HL-60 (cell line): ENCODE data around the gene TELO2.
"Not testable (repeated sequence)": the region's sequence is repeated elsewhere in the genome, so short reads cannot be mapped to it uniquely, and the experiment has no call there.

Experiments
- DNase-seq, 2 experiments: peaks; one replicate each; pipeline ENCODE4 v3.0.0-alpha.2; 2010 to 2020; ENCODE audit warnings: low read depth in 1 of 2, low spot score in 1 of 2
- H3K27ac ChIP-seq: fragments of 250-450 bp; sonication (Bioruptor Pico); replicated peaks from 2 replicates; pipeline ENCODE4 v1.5.1; 2020; ENCODE audit warnings: mild to moderate bottlenecking, moderate library complexity
- H3K27me3 ChIP-seq: fragments of 250-450 bp; sonication (Bioruptor Pico); 2 replicates; pipeline ENCODE4 v1.5.1; 2021; ENCODE audit warnings: mild to moderate bottlenecking, moderate library complexity; ENCODE audit not compliant: insufficient read depth, poor library complexity, severe bottlenecking
- H3K4me3 ChIP-seq: replicated peaks from 2 replicates; pipeline ENCODE4 v1.5.1; 2011; ENCODE audit warnings: mild to moderate bottlenecking, control low read depth, low read length; ENCODE audit not compliant: insufficient read depth
- GABPA ChIP-seq: IDR thresholded peaks from 2 replicates; pipeline ENCODE4 v1.6.1; 2012; ENCODE audit warnings: low read depth
- POLR2AphosphoS5 ChIP-seq: IDR thresholded peaks from 2 replicates; pipeline ENCODE4 v1.6.1; 2012; ENCODE audit warnings: low read depth
- SPI1 ChIP-seq: IDR thresholded peaks from 2 replicates; pipeline ENCODE4 v1.6.1; 2012; ENCODE audit warnings: low read depth, mild to moderate bottlenecking, borderline replicate concordance
- TF ChIP-seq, protein P1 (sequence below): IDR thresholded peaks from one replicate; pipeline ENCODE4 v1.5.1; 2011; ENCODE audit warnings: low read length, control low read depth, inconsistent platforms; ENCODE audit not compliant: insufficient read depth
- TF ChIP-seq, protein P2 (sequence below): IDR thresholded peaks from 2 replicates; pipeline ENCODE4 v1.6.1; 2012; ENCODE audit warnings: low read depth; ENCODE audit not compliant: insufficient replicate concordance

The TELO2 gene

DNA sequence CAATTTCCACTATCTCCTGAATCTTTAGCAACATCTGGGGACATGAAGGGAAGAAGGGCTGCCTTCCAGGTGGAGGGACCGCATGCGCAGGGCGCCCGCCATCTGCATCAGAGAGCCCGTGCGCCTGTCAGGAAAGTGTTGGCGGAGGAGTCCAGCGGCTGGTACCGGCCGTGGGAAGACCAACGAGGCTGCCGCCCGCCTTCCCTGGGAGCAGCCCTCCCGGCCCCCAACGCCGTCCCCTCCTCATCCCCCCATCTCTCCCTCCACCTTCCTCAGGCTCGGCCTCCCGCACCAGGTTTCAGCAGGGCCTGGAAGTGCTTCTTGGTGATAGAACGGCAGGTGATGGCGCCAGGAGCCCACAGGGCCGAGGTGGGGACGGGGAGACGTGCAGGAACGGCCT lies 27.1 kb upstream of the TELO2 start:
- H3K4me3 ChIP-seq: no peak overlapping the region
- no peak overlapping the region for H3K27ac ChIP-seq
- H3K27me3 ChIP-seq: no peaks in the 10 kb centered on the region
- DNase-seq: no peak
- no peak for TF ChIP-seq POLR2AphosphoS5
- no peak for TF ChIP-seq GABPA
- TF ChIP-seq, protein P1, sequence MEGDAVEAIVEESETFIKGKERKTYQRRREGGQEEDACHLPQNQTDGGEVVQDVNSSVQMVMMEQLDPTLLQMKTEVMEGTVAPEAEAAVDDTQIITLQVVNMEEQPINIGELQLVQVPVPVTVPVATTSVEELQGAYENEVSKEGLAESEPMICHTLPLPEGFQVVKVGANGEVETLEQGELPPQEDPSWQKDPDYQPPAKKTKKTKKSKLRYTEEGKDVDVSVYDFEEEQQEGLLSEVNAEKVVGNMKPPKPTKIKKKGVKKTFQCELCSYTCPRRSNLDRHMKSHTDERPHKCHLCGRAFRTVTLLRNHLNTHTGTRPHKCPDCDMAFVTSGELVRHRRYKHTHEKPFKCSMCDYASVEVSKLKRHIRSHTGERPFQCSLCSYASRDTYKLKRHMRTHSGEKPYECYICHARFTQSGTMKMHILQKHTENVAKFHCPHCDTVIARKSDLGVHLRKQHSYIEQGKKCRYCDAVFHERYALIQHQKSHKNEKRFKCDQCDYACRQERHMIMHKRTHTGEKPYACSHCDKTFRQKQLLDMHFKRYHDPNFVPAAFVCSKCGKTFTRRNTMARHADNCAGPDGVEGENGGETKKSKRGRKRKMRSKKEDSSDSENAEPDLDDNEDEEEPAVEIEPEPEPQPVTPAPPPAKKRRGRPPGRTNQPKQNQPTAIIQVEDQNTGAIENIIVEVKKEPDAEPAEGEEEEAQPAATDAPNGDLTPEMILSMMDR: no peak
- TF ChIP-seq SPI1: no peak
- TF ChIP-seq, protein P2, sequence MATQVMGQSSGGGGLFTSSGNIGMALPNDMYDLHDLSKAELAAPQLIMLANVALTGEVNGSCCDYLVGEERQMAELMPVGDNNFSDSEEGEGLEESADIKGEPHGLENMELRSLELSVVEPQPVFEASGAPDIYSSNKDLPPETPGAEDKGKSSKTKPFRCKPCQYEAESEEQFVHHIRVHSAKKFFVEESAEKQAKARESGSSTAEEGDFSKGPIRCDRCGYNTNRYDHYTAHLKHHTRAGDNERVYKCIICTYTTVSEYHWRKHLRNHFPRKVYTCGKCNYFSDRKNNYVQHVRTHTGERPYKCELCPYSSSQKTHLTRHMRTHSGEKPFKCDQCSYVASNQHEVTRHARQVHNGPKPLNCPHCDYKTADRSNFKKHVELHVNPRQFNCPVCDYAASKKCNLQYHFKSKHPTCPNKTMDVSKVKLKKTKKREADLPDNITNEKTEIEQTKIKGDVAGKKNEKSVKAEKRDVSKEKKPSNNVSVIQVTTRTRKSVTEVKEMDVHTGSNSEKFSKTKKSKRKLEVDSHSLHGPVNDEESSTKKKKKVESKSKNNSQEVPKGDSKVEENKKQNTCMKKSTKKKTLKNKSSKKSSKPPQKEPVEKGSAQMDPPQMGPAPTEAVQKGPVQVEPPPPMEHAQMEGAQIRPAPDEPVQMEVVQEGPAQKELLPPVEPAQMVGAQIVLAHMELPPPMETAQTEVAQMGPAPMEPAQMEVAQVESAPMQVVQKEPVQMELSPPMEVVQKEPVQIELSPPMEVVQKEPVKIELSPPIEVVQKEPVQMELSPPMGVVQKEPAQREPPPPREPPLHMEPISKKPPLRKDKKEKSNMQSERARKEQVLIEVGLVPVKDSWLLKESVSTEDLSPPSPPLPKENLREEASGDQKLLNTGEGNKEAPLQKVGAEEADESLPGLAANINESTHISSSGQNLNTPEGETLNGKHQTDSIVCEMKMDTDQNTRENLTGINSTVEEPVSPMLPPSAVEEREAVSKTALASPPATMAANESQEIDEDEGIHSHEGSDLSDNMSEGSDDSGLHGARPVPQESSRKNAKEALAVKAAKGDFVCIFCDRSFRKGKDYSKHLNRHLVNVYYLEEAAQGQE: no peak

DNA sequence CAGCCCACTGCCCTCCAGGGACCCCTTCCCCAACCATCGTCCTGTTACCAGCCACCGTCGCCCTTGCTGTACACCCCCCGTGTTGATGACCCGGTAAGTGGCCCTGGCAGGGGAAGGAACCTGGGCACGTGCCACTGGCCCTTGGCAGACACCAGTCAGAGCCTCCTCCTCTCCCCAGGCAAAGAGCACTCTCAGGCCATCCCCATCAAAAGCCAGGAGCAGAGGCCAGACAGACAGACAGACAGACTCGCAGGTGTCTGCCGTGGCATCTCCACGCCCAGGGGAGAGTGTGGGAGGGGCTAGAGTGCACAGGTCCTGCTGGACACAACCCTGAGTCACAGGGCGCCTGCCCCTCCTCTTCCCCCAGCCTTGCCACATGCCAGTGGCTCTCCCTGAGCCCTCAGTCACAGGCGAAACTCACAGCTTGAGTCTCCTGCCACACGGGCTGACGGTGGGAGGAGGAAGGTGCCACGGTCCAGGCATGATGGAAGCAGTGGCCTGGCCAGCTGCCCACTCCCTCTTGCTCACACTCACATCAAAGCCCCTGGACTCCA lies 26.1 kb upstream of the TELO2 start:
- Histone ChIP-seq H3K4me3 (no peak overlapping the region), H3K27ac (no peak overlapping the region), H3K27me3 (no peaks in the 10 kb centered on the region)
- no peak for DNase-seq
- TF ChIP-seq, protein P2: no peak
- TF ChIP-seq SPI1: no peak
- no peak for TF ChIP-seq GABPA
- TF ChIP-seq, protein P1: no peak
- TF ChIP-seq POLR2AphosphoS5: no peak

DNA sequence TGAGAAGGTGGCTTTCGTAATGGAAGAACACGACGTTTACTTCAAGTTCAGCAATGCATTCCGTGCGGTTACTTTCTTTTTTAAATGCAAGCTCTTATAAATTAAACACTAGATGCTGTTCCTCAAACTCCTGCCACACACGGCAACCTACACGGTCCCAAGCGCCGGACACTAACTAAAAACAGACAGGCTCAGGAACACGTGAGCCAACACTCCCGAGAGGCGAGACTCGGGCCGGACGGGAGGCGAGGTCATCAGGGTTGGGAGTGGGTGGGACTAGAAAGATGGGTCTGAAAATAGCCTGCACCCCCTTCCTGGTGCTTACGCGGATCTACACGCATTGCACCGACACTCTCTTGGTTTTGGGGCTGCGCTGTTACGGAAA lies 24.7 kb upstream of the TELO2 start:
- Histone ChIP-seq H3K27ac (peak overlapping the region; percentile 99), H3K27me3 (no peaks in the 10 kb centered on the region), H3K4me3 (peak overlapping the region; percentile 20)
- DNase-seq: no peak
- TF ChIP-seq GABPA: no peak
- TF ChIP-seq POLR2AphosphoS5: no peak
- TF ChIP-seq, protein P2: no peak
- TF ChIP-seq SPI1: no peak
- TF ChIP-seq, protein P1: no peak

DNA sequence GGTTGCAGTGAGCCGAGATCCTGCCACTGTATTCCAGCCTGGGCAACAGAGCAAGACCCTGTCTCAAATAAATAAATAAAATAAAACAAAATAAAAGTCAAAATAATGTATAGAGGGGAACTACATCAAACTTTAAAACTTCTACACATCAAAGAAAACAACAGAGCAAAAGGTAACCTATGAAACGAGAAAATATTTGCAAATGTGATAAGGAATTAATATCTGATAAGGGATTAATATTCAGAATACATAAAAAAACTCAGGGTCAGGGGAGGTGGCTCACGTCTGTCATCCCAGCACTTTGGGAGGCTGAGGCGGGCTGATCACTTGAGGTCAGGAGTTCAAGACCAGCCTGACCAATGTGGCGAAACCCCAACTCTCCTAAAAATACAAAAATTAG lies 24.0 kb upstream of the TELO2 start:
- not testable (repeated sequence) for DNase-seq, H3K27me3 ChIP-seq
- Histone ChIP-seq H3K27ac (peak overlapping the region; percentile 99), H3K4me3 (peak overlapping the region; percentile 73)
